GM12891 (cell line): ENCODE measurements around the gene COIL.

Experiments used
- PAX5 ChIP-seq: IDR thresholded peaks from 2 replicates; pipeline ENCODE4 v1.6.1; 2011; ENCODE audit warnings: low read length, moderate library complexity, mild to moderate bottlenecking; ENCODE audit not compliant: insufficient read depth, severe bottlenecking
- POLR2A ChIP-seq: IDR thresholded peaks from 2 replicates; pipeline ENCODE4 v1.6.1; 2011; ENCODE audit warnings: low read depth, low read length, control low read depth
- POLR2AphosphoS5 ChIP-seq: IDR thresholded peaks from 2 replicates; pipeline ENCODE4 v1.6.1; 2011; ENCODE audit warnings: low read depth, low read length, control low read depth
- POU2F2 ChIP-seq: IDR thresholded peaks from 2 replicates; pipeline ENCODE4 v1.6.1; 2011; ENCODE audit warnings: low read depth, mild to moderate bottlenecking, control low read depth, low read length, moderate library complexity
- SPI1 ChIP-seq: IDR thresholded peaks from 2 replicates; pipeline ENCODE4 v1.6.1; 2011; ENCODE audit warnings: low read depth, low read length, control low read depth
- TAF1 ChIP-seq: IDR thresholded peaks from 2 replicates; pipeline ENCODE4 v1.6.1; 2011; ENCODE audit warnings: low read depth, low read length, control low read depth

DNA sequence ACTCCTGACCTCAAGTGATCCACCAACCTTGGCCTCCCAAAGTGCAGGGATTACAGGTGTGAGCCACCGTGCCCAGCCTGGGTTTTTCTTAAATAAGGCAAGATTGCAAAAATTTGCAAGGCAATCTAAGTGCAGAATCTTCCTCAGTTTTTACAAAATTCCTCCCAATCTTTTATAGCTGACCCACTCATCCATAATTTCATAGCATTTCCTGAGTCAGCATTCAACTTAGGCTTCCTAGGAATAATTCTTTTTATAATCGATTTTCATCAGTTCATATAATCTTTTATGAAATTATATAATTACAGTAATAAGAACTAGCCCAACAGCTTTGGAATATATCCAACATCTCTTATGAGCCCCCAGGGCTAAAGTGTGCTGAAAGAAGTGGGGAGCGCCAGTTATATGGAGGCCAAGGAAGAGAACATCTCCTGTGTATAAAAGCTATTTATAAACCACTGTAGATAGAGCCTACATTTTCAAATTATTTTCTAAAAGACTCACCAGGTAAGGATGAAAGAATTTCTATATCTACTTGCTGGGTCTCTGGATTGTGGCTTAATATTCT lies 14.8 kb downstream of the COIL start:
- no peak for TF ChIP-seq POLR2A
- no peak for TF ChIP-seq POLR2AphosphoS5
- no peak for TF ChIP-seq TAF1
- no peak for TF ChIP-seq POU2F2
- no peak for TF ChIP-seq PAX5
- TF ChIP-seq SPI1: no peak
